Putamen (tissue), 1 donor: ENCODE data around the gene SULT1C4.

Source experiments
- DNase-seq: peaks from one replicate; pipeline ENCODE4 v3.0.0-alpha.2; 2016; ENCODE audit warnings: low spot score

Gene SULT1C4

GRCh38 chr2:108370080-108370479 is 7.7 kb upstream of the SULT1C4 start:
- DNase-seq = no peak

- no peak for DNase-seq
Observed at GRCh38 chr2:108376774-108377173, 980 bp upstream of the SULT1C4 start.

GRCh38 chr2:108377401-108377800 is 353 bp upstream of the SULT1C4 start:
- no peak for DNase-seq

GRCh38 chr2:108378851-108379250 is 1.1 kb downstream of the SULT1C4 start:
- no peak for DNase-seq

GRCh38 chr2:108382196-108382595 is 4.4 kb downstream of the SULT1C4 start:
- DNase-seq = no peak

- no peak for DNase-seq
Observed at GRCh38 chr2:108383146-108383830, 5.5 kb downstream of the SULT1C4 start.

- DNase-seq = no peak
Observed at GRCh38 chr2:108384662-108385393, 7.1 kb downstream of the SULT1C4 start.

GRCh38 chr2:108385411-108386071 is 7.8 kb downstream of the SULT1C4 start:
- DNase-seq = no peak

GRCh38 chr2:108388045-108388444 is 10.3 kb downstream of the SULT1C4 start:
- no peak for DNase-seq

- no peak for DNase-seq
Observed at GRCh38 chr2:108390340-108390739, 12.6 kb downstream of the SULT1C4 start.

GRCh38 chr2:108392029-108392428 is 14.3 kb downstream of the SULT1C4 start:
- no peak for DNase-seq

- no peak for DNase-seq
Observed at GRCh38 chr2:108393197-108393596, 15.4 kb downstream of the SULT1C4 start.

GRCh38 chr2:108395155-108395554 is 17.4 kb downstream of the SULT1C4 start:
- DNase-seq = no peak

- DNase-seq = no peak
Observed at GRCh38 chr2:108396845-108397244, 19.1 kb downstream of the SULT1C4 start.

- no peak for DNase-seq
Observed at GRCh38 chr2:108399479-108399878, 21.7 kb downstream of the SULT1C4 start.

GRCh38 chr2:108401800-108402199 is 24.0 kb downstream of the SULT1C4 start:
- DNase-seq = no peak

- no peak for DNase-seq
Observed at GRCh38 chr2:108403494-108403893, 25.7 kb downstream of the SULT1C4 start.

- no peak for DNase-seq
Observed at GRCh38 chr2:108404784-108405397, 27.1 kb downstream of the SULT1C4 start.

GRCh38 chr2:108407864-108408729 is 30.3 kb downstream of the SULT1C4 start:
- DNase-seq = no peak

GRCh38 chr2:108409768-108410167 is 32.0 kb downstream of the SULT1C4 start:
- no peak for DNase-seq

- no peak for DNase-seq
Observed at GRCh38 chr2:108412995-108413710, 35.4 kb downstream of the SULT1C4 start.
